ENCODE data around the gene NXNL2.

Gene NXNL2

DNA sequence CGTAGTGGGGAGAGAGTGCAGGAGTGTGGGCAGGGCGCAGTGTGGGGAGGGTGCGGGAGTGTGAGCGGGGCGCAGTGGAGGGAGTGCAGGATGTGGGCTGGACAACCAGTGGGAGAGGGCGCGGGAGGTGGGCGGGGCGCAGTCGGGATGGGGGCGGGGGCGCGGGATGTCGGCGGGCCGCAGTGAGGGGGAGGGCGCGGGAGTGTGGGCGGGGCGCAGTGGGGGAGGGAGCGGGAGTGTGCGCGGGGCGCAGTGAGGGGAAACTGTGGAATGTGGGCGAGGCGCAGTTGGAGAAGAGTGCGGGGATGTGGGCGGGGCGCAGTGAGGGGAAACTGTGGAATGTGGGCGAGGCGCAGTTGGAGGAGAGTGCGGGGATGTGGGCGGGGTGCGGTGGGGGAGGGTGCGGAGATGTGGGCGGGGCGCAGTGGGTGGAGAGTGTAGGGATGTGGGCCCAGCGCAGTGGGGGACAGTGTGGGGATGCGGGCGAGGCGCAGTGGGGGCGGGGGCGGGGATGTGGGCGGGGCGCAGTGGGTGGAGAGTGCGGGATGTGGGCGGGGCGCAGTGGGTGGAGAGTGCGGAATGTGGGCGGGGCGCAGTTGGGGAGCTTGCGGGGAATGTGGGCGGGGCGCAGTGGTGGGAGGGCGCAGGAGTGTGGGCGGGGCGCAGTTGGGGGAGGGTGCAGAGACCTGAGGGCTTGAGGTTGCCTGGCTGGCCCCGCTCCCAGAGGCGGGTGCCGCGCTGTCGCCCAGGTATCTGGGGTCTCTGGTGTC lies at the start of gene NXNL2:
Gene NXNL2, plus strand, starts transcription at position 723 of the 770 bp plus-strand sequence. CDS start 257 bp downstream, outside the sequence.
- TF ChIP-seq, protein P1, sequence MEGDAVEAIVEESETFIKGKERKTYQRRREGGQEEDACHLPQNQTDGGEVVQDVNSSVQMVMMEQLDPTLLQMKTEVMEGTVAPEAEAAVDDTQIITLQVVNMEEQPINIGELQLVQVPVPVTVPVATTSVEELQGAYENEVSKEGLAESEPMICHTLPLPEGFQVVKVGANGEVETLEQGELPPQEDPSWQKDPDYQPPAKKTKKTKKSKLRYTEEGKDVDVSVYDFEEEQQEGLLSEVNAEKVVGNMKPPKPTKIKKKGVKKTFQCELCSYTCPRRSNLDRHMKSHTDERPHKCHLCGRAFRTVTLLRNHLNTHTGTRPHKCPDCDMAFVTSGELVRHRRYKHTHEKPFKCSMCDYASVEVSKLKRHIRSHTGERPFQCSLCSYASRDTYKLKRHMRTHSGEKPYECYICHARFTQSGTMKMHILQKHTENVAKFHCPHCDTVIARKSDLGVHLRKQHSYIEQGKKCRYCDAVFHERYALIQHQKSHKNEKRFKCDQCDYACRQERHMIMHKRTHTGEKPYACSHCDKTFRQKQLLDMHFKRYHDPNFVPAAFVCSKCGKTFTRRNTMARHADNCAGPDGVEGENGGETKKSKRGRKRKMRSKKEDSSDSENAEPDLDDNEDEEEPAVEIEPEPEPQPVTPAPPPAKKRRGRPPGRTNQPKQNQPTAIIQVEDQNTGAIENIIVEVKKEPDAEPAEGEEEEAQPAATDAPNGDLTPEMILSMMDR (IDR thresholded peaks at IDR 0.05; ENCODE audit: low read length): no peak
- TF ChIP-seq EZH2phosphoT487 (IDR thresholded peaks at IDR 0.05; ENCODE audit: low read length) (no peak), EZH2 (optimal IDR thresholded peaks at IDR 0.05; ENCODE audit: low read depth, low read length) (no peak)
- Histone ChIP-seq H3K9me3 (replicated peaks; ENCODE audit: insufficient read depth, low read length) (no peaks in the 10 kb centered on the region), H3K4me2 (ENCODE audit: low read depth, low read length) (peak within 1 kb of the TSS; percentile 54), H3K9ac (ENCODE audit: low read length) (no peak within 1 kb of the TSS), H3F3A (ENCODE audit: insufficient read depth, low read length) (no peaks in the 10 kb centered on the region), H4K20me1 (ENCODE audit: insufficient read depth, low read length) (no peaks in the 10 kb centered on the region), H3K4me3 (ENCODE audit: low read length) (no peak within 1 kb of the TSS; the same call in 1 of the 2 replicates), H3K79me2 (ENCODE audit: low read length) (no peaks in the 10 kb centered on the region), H3K27ac (ENCODE audit: low read length) (no peak within 1 kb of the TSS), H3K4me1 (ENCODE audit: low read length) (no peaks in the 10 kb centered on the region), H3K27me3 (replicated peaks; ENCODE audit: insufficient read depth, low read length) (no peaks in the 10 kb centered on the region), H3K36me3 (replicated peaks; ENCODE audit: insufficient read depth, low read length) (no peaks in the 10 kb centered on the region), H3K9me2 (replicated peaks; ENCODE audit: insufficient read depth, low read length) (no peaks in the 10 kb centered on the region), H2AFZ (ENCODE audit: low read length) (no peak within 1 kb of the TSS)
- no peak for DNase-seq

GRCh38 chr9:88488166-88488565 lies 46.8 kb upstream of the NXNL2 start:
- no peaks in the 10 kb centered on the region for H3K79me2 ChIP-seq (ENCODE audit: low read length)

DNA sequence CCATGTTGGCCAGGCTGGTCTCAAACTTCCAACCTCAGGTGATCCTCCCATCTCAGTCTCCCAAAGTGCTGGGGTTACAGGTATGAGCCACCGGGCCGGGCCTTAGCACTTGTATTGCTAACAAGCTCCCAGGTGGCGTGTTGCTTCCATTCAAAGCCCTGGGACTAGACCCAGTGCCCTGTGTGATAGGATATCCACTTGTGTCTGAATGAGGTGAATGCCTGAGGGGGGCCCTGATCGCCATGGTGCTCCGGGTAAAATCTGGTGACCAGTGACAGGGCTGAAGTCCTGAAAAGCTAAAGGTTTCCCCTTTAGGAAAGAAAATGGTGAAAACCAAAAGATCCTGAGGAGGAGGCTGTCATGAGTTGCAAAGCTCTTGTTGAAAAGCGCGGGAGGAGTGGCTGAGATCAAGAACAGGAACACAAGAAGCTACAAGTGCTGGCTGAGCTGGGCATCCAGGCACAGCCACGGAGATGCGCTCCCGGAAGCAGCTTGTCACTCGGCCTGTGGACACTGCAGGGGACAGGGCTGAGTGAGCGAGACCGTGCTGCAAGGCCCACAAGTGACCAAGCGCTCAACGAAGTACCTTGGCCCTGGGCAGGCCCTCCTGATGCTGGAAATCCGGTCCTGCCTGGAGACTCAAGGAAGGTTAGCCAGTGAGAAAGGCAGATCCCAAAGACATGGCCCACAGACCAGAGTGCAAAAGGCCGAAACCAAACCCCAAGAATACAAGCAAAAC lies 39.8 kb upstream of the NXNL2 start:
- H3K4me3 ChIP-seq (ENCODE audit: low read length): no peak overlapping the region
- H2AFZ ChIP-seq (ENCODE audit: low read length): no peak overlapping the region
- no peaks in the 10 kb centered on the region for H3F3A ChIP-seq (ENCODE audit: insufficient read depth, low read length)
- no peak overlapping the region for H3K9ac ChIP-seq (ENCODE audit: low read length)
- DNase-seq: no peak
- H3K4me2 ChIP-seq (ENCODE audit: low read depth, low read length): no peak overlapping the region
- H3K36me3 ChIP-seq (replicated peaks; ENCODE audit: insufficient read depth, low read length): no peaks in the 10 kb centered on the region
- TF ChIP-seq, protein P1 (IDR thresholded peaks at IDR 0.05; ENCODE audit: low read length): no peak
- TF ChIP-seq EZH2phosphoT487 (IDR thresholded peaks at IDR 0.05; ENCODE audit: low read length) (no peak), EZH2 (optimal IDR thresholded peaks at IDR 0.05; ENCODE audit: low read depth, low read length) (no peak)
- no peaks in the 10 kb centered on the region for H3K79me2 ChIP-seq (ENCODE audit: low read length)
- H4K20me1 ChIP-seq (ENCODE audit: insufficient read depth, low read length): no peaks in the 10 kb centered on the region
- no peaks in the 10 kb centered on the region for H3K27me3 ChIP-seq (replicated peaks; ENCODE audit: insufficient read depth, low read length)
- H3K27ac ChIP-seq (ENCODE audit: low read length): no peak overlapping the region
- no peaks in the 10 kb centered on the region for H3K9me2 ChIP-seq (replicated peaks; ENCODE audit: insufficient read depth, low read length)
- H3K4me1 ChIP-seq (ENCODE audit: low read length): no peaks in the 10 kb centered on the region
- no peaks in the 10 kb centered on the region for H3K9me3 ChIP-seq (replicated peaks; ENCODE audit: insufficient read depth, low read length)

More at GRCh38 chr9:88488166-88488565, 46.8 kb upstream of the NXNL2 start:
- no peak overlapping the region for H3K4me3 ChIP-seq (ENCODE audit: low read length)
- H3K27me3 ChIP-seq (replicated peaks; ENCODE audit: insufficient read depth, low read length): no peaks in the 10 kb centered on the region
- no peak for DNase-seq
- no peak overlapping the region for H3K9ac ChIP-seq (ENCODE audit: low read length)
- H3K9me2 ChIP-seq (replicated peaks; ENCODE audit: insufficient read depth, low read length): no peaks in the 10 kb centered on the region
- no peak overlapping the region for H2AFZ ChIP-seq (ENCODE audit: low read length)
- TF ChIP-seq EZH2phosphoT487 (IDR thresholded peaks at IDR 0.05; ENCODE audit: low read length): no peak
- no peak for TF ChIP-seq EZH2 (optimal IDR thresholded peaks at IDR 0.05; ENCODE audit: low read depth, low read length)
- TF ChIP-seq, protein P1 (IDR thresholded peaks at IDR 0.05; ENCODE audit: low read length): no peak
- no peaks in the 10 kb centered on the region for H3F3A ChIP-seq (ENCODE audit: insufficient read depth, low read length)
- H3K27ac ChIP-seq (ENCODE audit: low read length): no peak overlapping the region
- H3K4me2 ChIP-seq (ENCODE audit: low read depth, low read length): no peak overlapping the region
- no peaks in the 10 kb centered on the region for H3K4me1 ChIP-seq (ENCODE audit: low read length)
- H4K20me1 ChIP-seq (ENCODE audit: insufficient read depth, low read length): no peaks in the 10 kb centered on the region
- H3K36me3 ChIP-seq (replicated peaks; ENCODE audit: insufficient read depth, low read length): no peaks in the 10 kb centered on the region
- H3K9me3 ChIP-seq (replicated peaks; ENCODE audit: insufficient read depth, low read length): no peaks in the 10 kb centered on the region

All from MM.1S (cell line).